ENCODE results near the gene SIX5. TPM values are rescaled to one million over a fixed set of nuclear protein-coding genes. Genes with fewer than 3 reads are reported as not detected.

The SIX5 gene
- total RNA-seq, 1 donor from 2014 or later, result 18.1 TPM

Other genes starting within 250 kb of the SIX5 start
- gene OPA3, start 184.4 kb downstream of the SIX5 start, total RNA-seq, result 21.1 TPM
- 5.1 TPM for gene GPR4, start 167.0 kb downstream of the SIX5 start, total RNA-seq
- 97.7 TPM for gene EML2, start 129.9 kb downstream of the SIX5 start, total RNA-seq
- gene GIPR, start 101.0 kb downstream of the SIX5 start, total RNA-seq, result 2.8 TPM
- gene SNRPD2, start 77.3 kb downstream of the SIX5 start, total RNA-seq, result 359 TPM
- gene QPCTL, start 76.6 kb downstream of the SIX5 start, total RNA-seq, result 11.5 TPM
- gene FBXO46, start 38.4 kb downstream of the SIX5 start, total RNA-seq, result 24.8 TPM
- gene MEIOSIN, start 35.8 kb downstream of the SIX5 start, total RNA-seq, result not detected
- 106 TPM for gene DMPK, start 13.2 kb upstream of the SIX5 start, total RNA-seq
- 64.2 TPM for gene DMWD, start 23.6 kb upstream of the SIX5 start, total RNA-seq
- 0.21 TPM for gene RSPH6A, start 46.1 kb upstream of the SIX5 start, total RNA-seq
- 81.1 TPM for gene SYMPK, start 93.9 kb upstream of the SIX5 start, total RNA-seq
- not detected for gene FOXA3, start 95.1 kb upstream of the SIX5 start, total RNA-seq
- 22.0 TPM for gene IRF2BP1, start 116.9 kb upstream of the SIX5 start, total RNA-seq
- gene MYPOP, start 133.4 kb upstream of the SIX5 start, total RNA-seq, result 5.5 TPM
- not detected for gene NANOS2, start 145.5 kb upstream of the SIX5 start, total RNA-seq
- gene NOVA2, start 204.6 kb upstream of the SIX5 start, total RNA-seq, result 4.4 TPM
- gene CCDC61, start 226.2 kb upstream of the SIX5 start, total RNA-seq, result 28.8 TPM